Measurements from ENCODE around the gene SLC8A1. TPM values are rescaled to one million over a fixed set of nuclear protein-coding genes. Genes with fewer than 3 reads are reported as not detected.

The SLC8A1 gene
- 18.5 TPM for total RNA-seq
- long read RNA-seq, partial matches to known transcripts, result 0 of 10 reads
- long read RNA-seq, other reads (novel, unspliced or antisense), result 10 of 10 reads

GRCh38 chr2:40451918-40452605 lies at the start of gene SLC8A1:
Gene SLC8A1, minus strand, starts transcription at chr2:40452090.
- no peak for DNase-seq (ENCODE audit: low spot score)

- no peak for DNase-seq (ENCODE audit: low spot score)
Observed at GRCh38 chr2:40499437-40499836, 47.5 kb upstream of the SLC8A1 start.

GRCh38 chr2:40497251-40497859 lies 45.5 kb upstream of the SLC8A1 start:
- DNase-seq (ENCODE audit: low spot score), result no peak

GRCh38 chr2:40489678-40489960 lies 37.7 kb upstream of the SLC8A1 start:
- no peak for DNase-seq (ENCODE audit: low spot score)

- DNase-seq (ENCODE audit: low spot score), result no peak
Observed at GRCh38 chr2:40488927-40489677, 37.2 kb upstream of the SLC8A1 start.

- no peak for DNase-seq (ENCODE audit: low spot score)
Observed at GRCh38 chr2:40488101-40488601, 36.3 kb upstream of the SLC8A1 start.

- no peak for DNase-seq (ENCODE audit: low spot score)
Observed at GRCh38 chr2:40487602-40488001, 35.7 kb upstream of the SLC8A1 start.

GRCh38 chr2:40485854-40486253 lies 34.0 kb upstream of the SLC8A1 start:
- no peak for DNase-seq (ENCODE audit: low spot score)

GRCh38 chr2:40485318-40485717 lies 33.4 kb upstream of the SLC8A1 start:
- DNase-seq (ENCODE audit: low spot score), result no peak

GRCh38 chr2:40483549-40484243 lies 31.8 kb upstream of the SLC8A1 start:
- DNase-seq (ENCODE audit: low spot score), result no peak

- no peak for DNase-seq (ENCODE audit: low spot score)
Observed at GRCh38 chr2:40480596-40480995, 28.7 kb upstream of the SLC8A1 start.

- no peak for DNase-seq (ENCODE audit: low spot score)
Observed at GRCh38 chr2:40480073-40480472, 28.2 kb upstream of the SLC8A1 start.

- no peak for DNase-seq (ENCODE audit: low spot score)
Observed at GRCh38 chr2:40477361-40477760, 25.5 kb upstream of the SLC8A1 start.

- DNase-seq (ENCODE audit: low spot score), result no peak
Observed at GRCh38 chr2:40476436-40476835, 24.5 kb upstream of the SLC8A1 start.

- no peak for DNase-seq (ENCODE audit: low spot score)
Observed at GRCh38 chr2:40474306-40474705, 22.4 kb upstream of the SLC8A1 start.

- DNase-seq (ENCODE audit: low spot score), result no peak
Observed at GRCh38 chr2:40471866-40472265, 20.0 kb upstream of the SLC8A1 start.

GRCh38 chr2:40470822-40471813 lies 19.2 kb upstream of the SLC8A1 start:
- no peak for DNase-seq (ENCODE audit: low spot score)

GRCh38 chr2:40466935-40467572 lies 15.2 kb upstream of the SLC8A1 start:
- no peak for DNase-seq (ENCODE audit: low spot score)

- no peak for DNase-seq (ENCODE audit: low spot score)
Observed at GRCh38 chr2:40466332-40466906, 14.5 kb upstream of the SLC8A1 start.

- DNase-seq (ENCODE audit: low spot score), result no peak
Observed at GRCh38 chr2:40463112-40463511, 11.2 kb upstream of the SLC8A1 start.

Data from mesenteric fat pad (tissue), 1 donor.